HepG2 (cell line): ENCODE measurements around the gene CD58. TPM values are rescaled to one million over a fixed set of nuclear protein-coding genes. Genes with fewer than 3 reads are reported as not detected.

Source experiments
- ATAC-seq: fragments of 200-7000 bp; cut with Tn5 transposase; 3 replicates; pipeline ENCODE4 v1.9.1; 2020; ENCODE audit warnings: mild to moderate bottlenecking, moderate library complexity
- BruUV-seq: library from RNA; stranded (reverse); fragments of 400-500 nt; replicated peaks from 2 replicates; lab custom pipeline; 2021; lab: Mats Ljungman, UMichigan
- CTCF ChIA-PET: fragments of 300-600 bp; formaldehyde crosslinking; extraction: SDS; loops from one replicate; lab custom pipeline; 2021; ENCODE audit warnings: low total read pairs, inconsistent platforms, low intra/inter-chr PET ratio; lab: Yijun Ruan, JAX
- POLR2A ChIA-PET: fragments of 350-600 bp; sonication (Branson Sonifier 250); formaldehyde crosslinking; loops from one replicate; lab custom pipeline; 2020; ENCODE audit warnings: antibody characterized with exemption, inconsistent platforms; lab: Yijun Ruan, JAX
- DNase-seq: peaks from one replicate; pipeline ENCODE4 v3.0.0-alpha.2; 2015; ENCODE audit warnings: low spot score
- FAIRE-seq: peaks from 3 replicates; lab custom pipeline; 2011; peaks lifted over from hg19 to GRCh38; lab: Jason Lieb, UNC
- H2AFZ ChIP-seq: one replicate; pipeline ENCODE4 v1.6.1; 2011; ENCODE audit warnings: low read length, inconsistent platforms
- H3K27ac ChIP-seq: fragments of 300-600 bp; 3 replicates; pipeline ENCODE4 v1.8.0; 2011; ENCODE audit warnings: mixed run types, mild to moderate bottlenecking, mixed read lengths, low read length, inconsistent platforms; ENCODE audit not compliant: insufficient read depth; ENCODE audit errors: extremely low read length
- H3K27me3 ChIP-seq, 2 experiments: fragments of 200-600 bp in 1 of 2; 2 replicates in 1 of 2; 3 replicates in 1 of 2; pipeline versions ENCODE4 v1.6.0 to v1.8.0; 2011; ENCODE audit warnings: low read length in 2 of 2, mild to moderate bottlenecking in 2 of 2, moderate library complexity in 2 of 2, inconsistent platforms in 1 of 2; ENCODE audit not compliant: insufficient read depth in 2 of 2, control insufficient read depth in 1 of 2
- H3K36me3 ChIP-seq, 2 experiments: fragments of 200-600 bp in 1 of 2; replicated peaks in 1 of 2; 2 replicates in 1 of 2; 3 replicates in 1 of 2; pipeline versions ENCODE4 v1.5.1 to v1.8.0; 2011; ENCODE audit warnings: low read length in 2 of 2, inconsistent platforms in 1 of 2; ENCODE audit not compliant: insufficient read depth in 2 of 2, control insufficient read depth in 1 of 2
- H3K4me1 ChIP-seq: 2 replicates; pipeline ENCODE4 v1.5.1; 2012; ENCODE audit warnings: low read length, inconsistent platforms; ENCODE audit not compliant: insufficient read depth
- H3K4me2 ChIP-seq: 2 replicates; pipeline ENCODE4 v1.6.0; 2011; ENCODE audit warnings: low read depth, low read length, inconsistent platforms
- H3K4me3 ChIP-seq, 3 experiments: fragments of 200-600 bp in 1 of 3; sonication (generic), shearing (Covaris generic) in 1 of 3; replicated peaks in 1 of 3; 2 replicates each; pipeline ENCODE4 v1.5.1; 2011 to 2016; ENCODE audit warnings: low read length in 3 of 3, inconsistent platforms in 2 of 3, low read depth in 2 of 3, mild to moderate bottlenecking in 2 of 3, control low read depth in 1 of 3, mixed read lengths in 1 of 3; ENCODE audit not compliant: insufficient read depth in 1 of 3
- H3K79me2 ChIP-seq: one replicate; pipeline ENCODE4 v1.6.1; 2011; ENCODE audit warnings: low read length, inconsistent platforms; ENCODE audit not compliant: insufficient read depth
- H3K9ac ChIP-seq: 2 replicates; pipeline ENCODE4 v1.6.0; 2011; ENCODE audit warnings: mild to moderate bottlenecking, low read depth, low read length, inconsistent platforms; ENCODE audit not compliant: insufficient read depth
- H3K9me3 ChIP-seq: 2 replicates; pipeline ENCODE4 v1.5.1; 2012; ENCODE audit warnings: mild to moderate bottlenecking, low read length
- H4K20me1 ChIP-seq: 2 replicates; pipeline ENCODE4 v1.6.0; 2011; ENCODE audit warnings: inconsistent platforms, mild to moderate bottlenecking, low read length, moderate library complexity; ENCODE audit not compliant: insufficient read depth
- DNMT3B ChIP-seq: conservative IDR thresholded peaks from 2 replicates; pipeline ENCODE4 v1.6.1; 2016; ENCODE audit warnings: missing biosample characterization, control low read depth
- ERF ChIP-seq: IDR thresholded peaks from 2 replicates; pipeline ENCODE4 v1.6.1; 2018; ENCODE audit warnings: missing biosample characterization, missing genetic modification reagents
- GABPA ChIP-seq, 2 experiments: IDR thresholded peaks; 2 replicates each; pipeline ENCODE4 v1.6.1; 2011 to 2016; ENCODE audit warnings: low read depth in 2 of 2, low read length in 1 of 2, missing biosample characterization in 1 of 2, missing genetic modification characterization in 1 of 2
- HMG20A ChIP-seq: IDR thresholded peaks from 2 replicates; pipeline ENCODE4 v1.6.1; 2016; ENCODE audit warnings: borderline replicate concordance
- KDM5B ChIP-seq: sonication (generic); formaldehyde crosslinking; IDR thresholded peaks from 2 replicates; pipeline ENCODE4 v1.4.0; 2020; ENCODE audit warnings: missing genetic modification reagents, mild to moderate bottlenecking, borderline replicate concordance
- PAX8 ChIP-seq: sonication (generic); formaldehyde crosslinking; IDR thresholded peaks from 2 replicates; pipeline ENCODE4 v1.8.0; 2022; ENCODE audit warnings: mild to moderate bottlenecking, missing genetic modification reagents, borderline replicate concordance
- TARDBP ChIP-seq: sonication (generic); formaldehyde crosslinking; IDR thresholded peaks from 2 replicates; pipeline ENCODE4 v1.8.0; 2022; ENCODE audit warnings: mild to moderate bottlenecking, missing genetic modification reagents
- ZNF101 ChIP-seq: sonication (generic); formaldehyde crosslinking; IDR thresholded peaks from 2 replicates; pipeline ENCODE4 v1.4.0; 2020; ENCODE audit warnings: mild to moderate bottlenecking, low read depth, missing genetic modification reagents, borderline replicate concordance
- ZNF564 ChIP-seq: sonication (generic); formaldehyde crosslinking; IDR thresholded peaks from 2 replicates; pipeline ENCODE4 v1.8.1; 2023; ENCODE audit warnings: mild to moderate bottlenecking, missing genetic modification reagents
- ZNF569 ChIP-seq: sonication (generic); formaldehyde crosslinking; IDR thresholded peaks from 2 replicates; pipeline ENCODE4 v1.5.0; 2020; ENCODE audit warnings: mild to moderate bottlenecking, missing genetic modification reagents, moderate library complexity, borderline replicate concordance
- ZNF703 ChIP-seq: sonication (generic); formaldehyde crosslinking; IDR thresholded peaks from 2 replicates; pipeline ENCODE4 v1.5.1; 2020; ENCODE audit warnings: missing genetic modification reagents, mild to moderate bottlenecking, moderate library complexity, borderline replicate concordance
- ZNF724P ChIP-seq: sonication (generic); formaldehyde crosslinking; IDR thresholded peaks from 2 replicates; pipeline ENCODE4 v1.8.0; 2022; ENCODE audit warnings: missing genetic modification reagents, borderline replicate concordance
- ZNF746 ChIP-seq: sonication (generic); formaldehyde crosslinking; IDR thresholded peaks from 2 replicates; pipeline ENCODE4 v1.8.0; 2022; ENCODE audit warnings: mild to moderate bottlenecking, missing genetic modification reagents
- WGBS: methylation state at CpG from one replicate; pipeline ENCODE4 v1.1.6; 2017; ENCODE audit warnings: low lambda C conversion rate; 5-methylcytosine and 5-hydroxymethylcytosine counted together
- in situ Hi-C: cut with HindIII; loops from 2 replicates; pipeline ENCODE4 v1.10.0; 2017; ENCODE audit warnings: low pct_unique_long_range_greater_than_20kb; ENCODE audit not compliant: extremely low pct_ligation_motif_present
- intact Hi-C: fragments of 100-400 bp; cut with micrococcal nuclease; formaldehyde crosslinking; loops from one replicate; pipeline ENCODE4 v1.10.0; 2022; ENCODE audit not compliant: unreplicated experiment
- polyA plus RNA-seq, 8 experiments: library from polyadenylated mRNA; depleted of rRNA in 3 of 8; stranded (reverse) in 7 of 8; unstranded in 1 of 8; fragments of >200 nt; fragmentation: Illumina TruSeq in 4 of 8; extraction: Trizol in 4 of 8; gene quantifications; 2 replicates each; pipeline versions ENCODE4 v1.2.1 to v1.2.3, GENCODE V29; 2011 to 2016; ENCODE audit warnings: low read depth in 4 of 8, missing spikeins in 1 of 8, mixed read lengths in 1 of 8; ENCODE audit not compliant: insufficient read depth in 1 of 8
- total RNA-seq, 5 experiments: library from RNA; depleted of rRNA; stranded (reverse); fragments of >200 nt; fragmentation: Illumina TruSeq; extraction: Trizol; gene quantifications; 2 replicates each; pipeline ENCODE4 v1.2.3, GENCODE V29; 2016; ENCODE audit warnings: low read depth in 1 of 5
- TF ChIP-seq, protein P1 (sequence below): sonication (generic); formaldehyde crosslinking; IDR thresholded peaks from 2 replicates; pipeline ENCODE4 v1.4.0; 2020; ENCODE audit warnings: mild to moderate bottlenecking, missing genetic modification reagents
- TF ChIP-seq, protein P2 (sequence below): sonication (generic); formaldehyde crosslinking; IDR thresholded peaks from 2 replicates; pipeline ENCODE4 v1.8.0; 2022; ENCODE audit warnings: missing genetic modification reagents, mild to moderate bottlenecking, borderline replicate concordance

CD58 gene
- total and polyA plus RNA-seq, 2 of the 13 experiments (the other 11 are each of a cell fraction or from before 2014, with no cell fraction given): 9.4 to 13.5 TPM

DNA sequence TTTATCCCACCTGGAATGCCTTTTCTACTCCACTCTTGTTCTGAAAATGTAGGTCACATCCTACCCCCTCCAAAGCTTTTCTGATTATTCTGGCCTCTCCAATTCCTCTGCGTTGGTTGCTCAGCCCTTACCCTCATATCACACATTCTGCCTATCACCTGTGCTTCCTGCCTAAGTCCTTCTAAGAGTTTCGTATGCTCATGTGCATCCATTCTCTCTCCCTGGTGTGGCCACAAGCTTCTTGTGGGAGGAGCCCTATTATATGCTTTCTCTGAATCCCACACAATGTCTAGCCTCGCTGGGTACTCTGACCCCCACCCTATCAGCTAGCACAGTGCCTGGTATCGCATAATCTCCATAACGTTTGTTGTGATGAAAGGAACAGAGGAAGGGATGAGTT lies 54.2 kb downstream of the CD58 start:
- no peak overlapping the region for H2AFZ ChIP-seq
- no peaks in the 10 kb centered on the region for H3K27me3 ChIP-seq
- H3K79me2 ChIP-seq: peaks cover 3% of the 10 kb centered on the region
- no peaks in the 10 kb centered on the region for H3K9me3 ChIP-seq
- FAIRE-seq: no peak
- 0 out of 2 replicates have a peak, but pooled peaks cover 11% of the 10 kb centered on the region for H4K20me1 ChIP-seq
- in situ Hi-C loops (no loop called here), intact Hi-C loops (no loop called here)
- 98% methylated on average over 5 of the region's 5 CpGs for WGBS
- TF ChIP-seq, protein P1, sequence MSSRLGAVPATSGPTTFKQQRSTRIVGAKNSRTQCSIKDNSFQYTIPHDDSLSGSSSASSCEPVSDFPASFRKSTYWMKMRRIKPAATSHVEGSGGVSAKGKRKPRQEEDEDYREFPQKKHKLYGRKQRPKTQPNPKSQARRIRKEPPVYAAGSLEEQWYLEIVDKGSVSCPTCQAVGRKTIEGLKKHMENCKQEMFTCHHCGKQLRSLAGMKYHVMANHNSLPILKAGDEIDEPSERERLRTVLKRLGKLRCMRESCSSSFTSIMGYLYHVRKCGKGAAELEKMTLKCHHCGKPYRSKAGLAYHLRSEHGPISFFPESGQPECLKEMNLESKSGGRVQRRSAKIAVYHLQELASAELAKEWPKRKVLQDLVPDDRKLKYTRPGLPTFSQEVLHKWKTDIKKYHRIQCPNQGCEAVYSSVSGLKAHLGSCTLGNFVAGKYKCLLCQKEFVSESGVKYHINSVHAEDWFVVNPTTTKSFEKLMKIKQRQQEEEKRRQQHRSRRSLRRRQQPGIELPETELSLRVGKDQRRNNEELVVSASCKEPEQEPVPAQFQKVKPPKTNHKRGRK (CRISPR knock-in tag): no peak
- TF ChIP-seq ZNF564 (CRISPR knock-in tag) (no peak), TARDBP (no peak), GABPA (IDR thresholded peaks at IDR 0.05; ENCODE audit: low read depth, low read length) (no peak), GABPA (CRISPR knock-in tag; IDR thresholded peaks at IDR 0.05; ENCODE audit: low read depth) (no peak), HMG20A (CRISPR knock-in tag) (no peak), KDM5B (CRISPR knock-in tag) (no peak), ERF (CRISPR knock-in tag) (no peak), ZNF569 (no peak), ZNF703 (no peak), DNMT3B (CRISPR knock-in tag) (no peak), ZNF101 (CRISPR knock-in tag) (no peak), PAX8 (CRISPR knock-in tag) (no peak), ZNF724P (CRISPR knock-in tag) (no peak), ZNF746 (no peak)
- TF ChIP-seq, protein P2, sequence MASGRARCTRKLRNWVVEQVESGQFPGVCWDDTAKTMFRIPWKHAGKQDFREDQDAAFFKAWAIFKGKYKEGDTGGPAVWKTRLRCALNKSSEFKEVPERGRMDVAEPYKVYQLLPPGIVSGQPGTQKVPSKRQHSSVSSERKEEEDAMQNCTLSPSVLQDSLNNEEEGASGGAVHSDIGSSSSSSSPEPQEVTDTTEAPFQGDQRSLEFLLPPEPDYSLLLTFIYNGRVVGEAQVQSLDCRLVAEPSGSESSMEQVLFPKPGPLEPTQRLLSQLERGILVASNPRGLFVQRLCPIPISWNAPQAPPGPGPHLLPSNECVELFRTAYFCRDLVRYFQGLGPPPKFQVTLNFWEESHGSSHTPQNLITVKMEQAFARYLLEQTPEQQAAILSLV: no peak
- no peak for ATAC-seq
- H3K36me3 ChIP-seq: peaks cover 7 to 16% of the 10 kb centered on the region in 2 experiments; a peak in 3 of 5 replicates
- BruUV-seq: no TSS peak
- POLR2A ChIA-PET: no interaction called here
- H3K4me1 ChIP-seq: peaks cover 15% of the 10 kb centered on the region
- no peak overlapping the region for H3K4me3 ChIP-seq
- no peak overlapping the region for H3K27ac ChIP-seq
- DNase-seq: no peak
- no peak overlapping the region for H3K4me2 ChIP-seq
- H3K9ac ChIP-seq: no peak overlapping the region
- CTCF ChIA-PET: no interaction called here
